ENCODE results near the gene TPPP3.

GRCh38 chr16:67404740-67405226 is 11.5 kb upstream of the TPPP3 start:
- TF ChIP-seq CTCF (IDR thresholded peaks at IDR 0.05) (no peak), EZH2 (IDR thresholded peaks at IDR 0.05; ENCODE audit: borderline replicate concordance, insufficient read depth, low read depth, low read length, poor library complexity, severe bottlenecking) (no peak)

All from B cell (primary cell).